HG03439 (cell line): ENCODE measurements around the gene NDUFB11.

ENCODE experiments used
- ATAC-seq: cut with Tn5 transposase; IDR thresholded peaks from one replicate; pipeline ENCODE4 v1.9.1; 2021; ENCODE audit warnings: mild to moderate bottlenecking, moderate library complexity; ENCODE audit not compliant: unreplicated experiment

Gene NDUFB11

GRCh38 chrX:47174846-47175587, 30.5 kb upstream of the NDUFB11 start:
- no peak for ATAC-seq

GRCh38 chrX:47174376-47174775, 29.9 kb upstream of the NDUFB11 start:
- no peak for ATAC-seq

DNA sequence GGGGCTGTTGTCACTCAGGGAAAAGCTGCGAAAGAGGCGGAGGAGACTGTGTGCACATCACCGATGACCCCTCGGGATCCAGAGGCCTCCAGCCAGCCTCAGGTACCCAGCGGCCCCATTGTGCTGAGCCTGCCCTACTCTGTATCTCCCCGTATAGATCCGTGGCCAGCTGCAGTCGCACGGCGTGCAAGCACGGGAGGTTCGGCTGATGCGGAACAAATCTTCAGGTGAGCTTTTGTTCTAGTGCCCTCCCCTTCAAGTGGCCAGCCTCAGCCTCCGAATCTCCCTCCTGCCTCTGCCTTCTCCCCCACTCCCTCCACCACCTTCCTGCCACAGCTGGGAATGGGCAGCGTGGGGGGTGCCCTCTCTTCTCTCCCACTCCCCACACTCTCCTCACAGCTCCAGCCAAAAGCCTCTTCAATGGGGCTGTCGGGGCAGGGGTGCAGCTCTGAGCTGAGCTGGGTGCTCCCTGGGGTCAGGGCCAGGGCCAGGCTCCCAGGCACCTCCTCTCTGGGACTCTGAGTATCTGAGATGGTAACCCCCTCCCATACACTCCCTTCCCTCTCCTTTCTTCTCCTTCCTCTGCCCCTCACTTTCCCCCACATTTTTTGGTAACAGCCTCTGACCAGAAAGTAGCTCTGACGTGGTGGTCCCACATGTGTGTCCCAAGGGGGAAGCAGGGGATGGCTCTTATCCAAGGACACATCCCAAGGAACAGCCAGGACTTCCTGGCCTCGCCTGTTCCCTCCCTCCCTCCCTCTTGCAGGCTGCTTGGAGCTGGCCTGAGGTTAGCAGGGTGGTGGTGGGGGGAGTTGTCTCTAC, 28.7 kb upstream of the NDUFB11 start:
- ATAC-seq, result no peak

DNA sequence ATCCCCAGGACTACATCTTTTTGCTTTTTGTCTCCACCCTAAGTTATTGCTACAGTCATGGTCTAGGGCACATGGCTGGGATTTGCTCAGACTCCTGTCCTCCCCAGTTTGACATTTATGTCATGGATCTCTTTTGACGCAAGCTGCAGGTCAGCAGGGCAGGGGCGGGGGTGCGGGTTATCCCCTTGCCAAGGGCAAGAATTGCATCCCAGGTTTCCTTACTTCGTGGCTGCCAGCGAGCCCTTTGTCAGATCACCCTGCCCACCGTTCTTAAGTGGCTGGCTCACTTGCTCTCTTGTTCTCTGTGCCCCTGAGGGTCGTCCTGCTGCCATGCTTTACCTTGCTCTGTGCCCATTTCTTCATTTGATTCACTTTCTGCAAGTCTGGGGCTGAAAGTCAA, 28.0 kb upstream of the NDUFB11 start:
- ATAC-seq, result no peak

GRCh38 chrX:47171996-47172395, 27.5 kb upstream of the NDUFB11 start:
- no peak for ATAC-seq

GRCh38 chrX:47170861-47171692, 26.6 kb upstream of the NDUFB11 start:
- ATAC-seq, result no peak

DNA sequence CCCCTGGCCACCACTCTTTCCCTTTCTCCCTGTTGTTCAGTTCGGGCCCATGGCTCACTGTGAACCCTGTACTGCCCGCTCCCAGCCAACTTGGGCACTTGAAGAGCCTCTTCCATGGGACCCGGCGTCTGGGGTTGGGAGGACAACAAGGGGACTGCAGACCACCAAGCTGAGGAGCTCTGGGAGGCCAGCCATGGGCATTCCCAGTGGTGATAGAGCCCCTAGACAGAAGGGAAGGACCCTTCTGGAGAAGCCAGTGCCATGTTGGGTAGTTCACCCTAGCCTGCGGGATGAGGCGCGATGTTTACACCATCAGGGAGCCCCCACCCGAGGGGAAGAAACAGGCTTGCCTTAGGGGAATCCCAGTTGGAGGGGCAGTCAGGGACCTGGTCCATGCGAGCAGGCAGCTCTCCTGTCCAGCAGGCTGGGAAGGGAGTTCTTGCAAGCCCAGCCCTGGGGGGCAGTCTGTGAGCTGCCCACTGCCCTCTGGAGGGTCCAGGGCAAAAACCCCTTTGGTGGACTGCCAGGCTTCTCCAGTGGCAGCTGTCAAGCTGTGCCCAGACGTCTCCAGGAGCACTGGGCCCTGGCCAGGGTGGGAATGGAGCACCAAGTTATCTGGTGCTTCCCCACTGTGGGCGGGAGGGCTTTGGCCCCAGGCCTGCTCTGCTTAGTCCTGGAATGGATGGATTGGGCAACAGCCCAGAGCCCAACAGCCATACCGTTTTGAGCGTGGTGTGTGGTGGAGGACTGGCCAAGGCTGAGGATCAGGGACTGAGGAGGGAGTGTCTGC, 25.4 kb upstream of the NDUFB11 start:
- ATAC-seq, result no peak

- no peak for ATAC-seq
Measured at GRCh38 chrX:47169273-47169672, 24.8 kb upstream of the NDUFB11 start.

- no peak for ATAC-seq
Measured at GRCh38 chrX:47168495-47169073, 24.1 kb upstream of the NDUFB11 start.

GRCh38 chrX:47166126-47166525, 21.6 kb upstream of the NDUFB11 start:
- ATAC-seq, result no peak

DNA sequence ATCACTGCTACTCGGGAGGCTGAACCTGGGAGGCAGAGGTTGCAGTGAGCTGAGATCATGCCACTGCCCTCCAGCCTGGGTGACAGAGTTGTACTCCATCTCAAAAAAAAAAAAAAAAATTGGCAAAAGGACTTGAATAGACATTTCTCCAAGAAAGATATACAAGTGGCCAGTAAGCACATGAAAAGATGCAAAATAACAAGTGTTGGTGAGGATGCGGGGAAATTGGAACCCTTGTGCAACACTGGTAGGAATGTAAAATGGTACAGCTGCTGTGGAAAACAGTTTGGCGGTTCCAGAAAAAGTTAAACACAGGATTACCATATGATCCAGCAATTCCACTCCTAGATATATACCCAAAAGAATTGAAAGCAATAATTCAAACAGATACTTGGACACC, 19.9 kb upstream of the NDUFB11 start:
- no peak for ATAC-seq

DNA sequence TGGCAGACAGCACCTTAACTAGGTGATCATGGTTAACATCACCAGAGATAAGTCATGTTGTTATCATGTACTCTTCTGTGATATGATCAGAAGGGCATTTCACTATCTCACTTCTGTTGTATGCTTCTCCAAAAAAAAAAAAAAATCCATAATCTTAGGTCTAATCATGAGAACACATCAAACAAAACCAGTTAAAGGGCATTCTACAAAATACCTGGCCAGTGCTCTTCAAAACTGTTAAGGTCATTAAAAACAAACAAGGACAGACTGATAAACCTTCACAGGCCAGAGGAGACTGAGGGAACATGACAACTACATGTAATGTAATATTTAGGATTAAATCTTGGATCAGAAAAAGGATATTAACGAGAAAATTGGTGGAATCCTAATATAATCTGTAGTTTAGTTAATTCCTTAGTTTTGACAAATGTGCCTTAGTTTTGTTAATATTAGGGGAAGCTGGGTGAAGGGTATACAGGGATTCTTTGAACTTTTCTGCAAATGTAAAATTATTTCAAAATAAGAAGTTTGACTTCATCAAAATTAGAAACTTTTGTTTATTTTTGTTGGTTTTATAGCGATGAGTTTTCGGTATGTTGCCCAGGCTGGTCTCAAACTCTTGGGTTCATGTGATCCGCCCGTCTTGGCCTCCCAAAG, 18.6 kb upstream of the NDUFB11 start:
- ATAC-seq, result no peak

DNA sequence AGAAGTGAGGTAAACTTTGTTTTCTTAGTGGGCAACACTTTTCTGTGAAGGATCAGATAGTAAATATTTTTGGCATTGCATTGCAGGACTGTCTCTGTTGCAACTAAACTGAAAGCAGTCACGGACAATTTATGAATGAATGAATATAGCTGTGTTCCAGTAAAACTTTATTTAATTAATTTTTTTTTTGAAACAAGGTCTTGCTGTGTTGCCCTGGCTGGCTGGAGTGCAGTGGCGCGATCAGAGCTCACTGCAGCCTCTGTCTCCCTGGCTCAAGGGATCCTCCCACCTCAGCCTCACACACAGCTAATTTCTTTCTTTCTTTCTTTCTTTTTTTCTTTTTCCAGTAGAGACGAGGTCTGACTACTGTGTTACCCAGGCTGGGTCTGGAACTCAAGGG, 16.3 kb upstream of the NDUFB11 start:
- no peak for ATAC-seq

GRCh38 chrX:47158781-47159180, 14.3 kb upstream of the NDUFB11 start:
- ATAC-seq, result no peak

GRCh38 chrX:47158131-47158530, 13.6 kb upstream of the NDUFB11 start:
- ATAC-seq, result no peak

DNA sequence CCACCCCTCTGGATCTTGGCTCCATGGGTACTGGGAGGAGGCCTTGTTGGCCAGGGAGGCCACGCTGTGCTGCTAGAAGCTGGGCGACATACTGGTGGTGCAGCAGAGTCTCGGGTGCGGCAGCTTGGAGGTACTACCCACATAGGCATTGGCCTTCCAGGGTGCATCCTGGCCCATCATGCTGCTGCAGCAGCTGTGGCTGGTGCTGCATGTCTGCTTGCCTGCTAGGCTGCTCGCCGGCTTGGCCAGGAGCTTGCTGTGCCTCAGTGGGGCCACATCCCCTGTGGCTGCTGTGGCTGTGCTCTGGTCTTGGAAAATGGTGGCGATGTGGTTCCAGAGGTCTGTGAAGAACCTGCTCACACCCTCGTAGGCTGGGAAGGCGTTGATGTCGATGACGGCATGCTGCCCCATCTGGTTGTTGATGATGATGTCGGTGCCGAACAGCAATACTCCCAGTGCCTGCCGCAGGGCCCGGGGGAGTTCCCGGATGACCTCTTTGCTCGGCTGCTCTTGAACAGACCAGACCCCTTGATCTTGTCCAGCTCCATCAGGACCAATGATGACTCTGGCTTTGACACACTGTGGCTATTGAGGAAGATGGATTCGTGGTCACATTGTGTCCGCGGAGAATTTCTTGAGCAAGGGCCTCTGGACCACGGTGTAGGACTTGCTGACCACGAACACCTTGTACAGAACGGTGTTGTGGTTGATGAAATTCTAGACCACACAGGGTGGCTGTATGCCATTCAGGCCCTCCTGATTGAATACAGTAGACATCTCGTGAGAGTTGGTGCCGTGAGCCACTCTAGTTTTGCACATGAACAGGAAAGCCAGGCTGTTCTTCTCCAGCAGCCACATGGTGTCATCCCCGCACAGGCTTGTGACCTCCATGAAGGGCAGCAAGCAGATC, 12.4 kb upstream of the NDUFB11 start:
- no peak for ATAC-seq

GRCh38 chrX:47151435-47151834, 6.9 kb upstream of the NDUFB11 start:
- ATAC-seq, result no peak

- ATAC-seq, result no peak
Measured at GRCh38 chrX:47148946-47149345, 4.4 kb upstream of the NDUFB11 start.
